PC-9 (cell line): Measurements from ENCODE around the gene SPTLC1.

Experiments used
- CTCF ChIP-seq: fragments of 200-600 bp; sonication (generic); conservative IDR thresholded peaks from 2 replicates; pipeline ENCODE4 v1.6.1; 2017; ENCODE audit warnings: mixed run types, antibody characterized with exemption, mild to moderate bottlenecking, moderate library complexity
- EZH2 ChIP-seq: fragments of 200-600 bp; sonication (generic); IDR thresholded peaks from 2 replicates; pipeline ENCODE4 v1.8.0; 2017; ENCODE audit warnings: antibody characterized with exemption, low read depth

GRCh38 chr9:92158097-92158601, 42.9 kb upstream of the SPTLC1 start:
- TF ChIP-seq CTCF: no peak
- no peak for TF ChIP-seq EZH2
